ENCODE results near the gene KHK. TPM values are rescaled to one million over a fixed set of nuclear protein-coding genes. Genes with fewer than 3 reads are reported as not detected.

Gene KHK
- polyA plus RNA-seq, 2 of the 4 experiments (the other 2 are of a cell fraction): 4.2 to 7.6 TPM

DNA sequence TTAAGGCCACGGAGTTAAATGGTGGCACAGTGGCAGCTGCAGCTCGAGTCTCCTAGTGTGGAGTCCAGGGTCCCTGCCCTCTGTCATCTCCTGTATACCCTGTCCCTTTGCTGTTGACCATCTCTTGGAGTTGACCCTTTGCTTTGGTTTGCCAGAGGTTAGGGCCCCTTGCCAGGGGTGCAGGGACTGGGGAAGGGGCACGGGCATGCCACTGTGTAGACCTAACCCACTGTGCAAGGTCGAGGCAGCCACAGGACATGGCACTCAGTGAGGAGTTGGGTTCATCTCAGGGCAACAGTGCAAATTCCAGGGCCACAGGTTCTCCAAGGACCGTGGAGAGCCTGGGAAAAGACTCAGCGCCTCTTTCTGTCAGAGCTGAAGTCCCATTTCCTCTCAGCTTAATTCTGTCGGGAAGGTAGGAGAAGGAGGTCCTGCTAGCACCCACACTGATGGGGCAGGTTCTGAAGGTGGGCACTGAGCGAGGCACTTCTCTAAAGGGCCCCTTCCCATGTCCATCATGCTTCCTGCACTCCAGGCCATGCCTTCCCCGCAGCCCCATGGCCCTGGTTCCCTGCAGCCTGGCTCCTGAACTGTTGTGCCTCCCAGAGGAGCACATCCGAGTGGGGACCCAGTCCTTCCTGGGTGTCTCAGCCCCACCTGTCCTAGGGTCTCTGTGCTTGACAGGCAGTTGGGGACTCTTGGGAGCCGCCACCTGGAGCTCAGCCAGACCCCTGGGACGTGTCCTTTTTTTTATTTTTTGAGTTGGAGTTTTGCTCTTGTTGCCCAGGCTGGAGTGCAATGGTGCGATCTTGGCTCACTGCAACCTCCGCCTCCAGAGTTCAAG lies 2.8 kb downstream of the KHK start:
- TF ChIP-seq MAZ (IDR thresholded peaks at IDR 0.05; ENCODE audit: borderline replicate concordance, low read depth, low read length) (no peak), JUNB (IDR thresholded peaks at IDR 0.05) (no peak), ATOH8 (CRISPR knock-in tag; IDR thresholded peaks at IDR 0.05; ENCODE audit: low read depth) (no peak), SREBF2 (IDR thresholded peaks at IDR 0.05) (no peak), RNF2 (IDR thresholded peaks at IDR 0.05; ENCODE audit: borderline replicate concordance, low read depth) (no peak), CEBPB (IDR thresholded peaks at IDR 0.05) (no peak), REST (IDR thresholded peaks at IDR 0.05) (no peak), GATA3 (IDR thresholded peaks at IDR 0.05; ENCODE audit: borderline replicate concordance) (no peak), ZFP36 (IDR thresholded peaks at IDR 0.05; ENCODE audit: borderline replicate concordance, partially characterized antibody) (no peak), RCOR1 (IDR thresholded peaks at IDR 0.05; ENCODE audit: low read depth, low read length) (no peak), FOSL2 (IDR thresholded peaks at IDR 0.05) (no peak), FOSL2 (CRISPR knock-in tag; IDR thresholded peaks at IDR 0.05) (no peak), MAFK (IDR thresholded peaks at IDR 0.05; ENCODE audit: partially characterized antibody) (no peak), KDM1A (IDR thresholded peaks at IDR 0.05; ENCODE audit: low read depth) (no peak), NR3C1 (IDR thresholded peaks at IDR 0.05) (no peak), RARB (CRISPR knock-in tag; IDR thresholded peaks at IDR 0.05) (no peak), HMGXB4 (CRISPR knock-in tag; IDR thresholded peaks at IDR 0.05; ENCODE audit: borderline replicate concordance) (no peak)
- FAIRE-seq (no peak), ATAC-seq (no peak), DNase-seq (ENCODE audit: low read depth in 1 of 2, low spot score in 1 of 2) (no peak)
- 85% methylated on average over 14 of the region's 14 CpGs for WGBS (ENCODE audit: missing lambda C conversion rate)
- Histone ChIP-seq H3K4me2 (no peak overlapping the region), H3K27ac (no peak overlapping the region), H3K4me3 (no peak overlapping the region), H3K9me3 (no peaks in the 10 kb centered on the region), H3K4me1 (peaks cover 24% of the 10 kb centered on the region)
- POLR2A ChIA-PET: interaction anchor here (0.6 kb wide), 1 partner anchor 61 kb away, joined by 3 read pairs; no protein-coding TSS in a partner anchor
- CTCF ChIA-PET: interaction anchor here (0.6 to 15.3 kb wide), 13 partner anchors 8 to 243 kb away, joined by 3 to 253 read pairs (median 5); partner anchors contain the start of gene OST4

DNA sequence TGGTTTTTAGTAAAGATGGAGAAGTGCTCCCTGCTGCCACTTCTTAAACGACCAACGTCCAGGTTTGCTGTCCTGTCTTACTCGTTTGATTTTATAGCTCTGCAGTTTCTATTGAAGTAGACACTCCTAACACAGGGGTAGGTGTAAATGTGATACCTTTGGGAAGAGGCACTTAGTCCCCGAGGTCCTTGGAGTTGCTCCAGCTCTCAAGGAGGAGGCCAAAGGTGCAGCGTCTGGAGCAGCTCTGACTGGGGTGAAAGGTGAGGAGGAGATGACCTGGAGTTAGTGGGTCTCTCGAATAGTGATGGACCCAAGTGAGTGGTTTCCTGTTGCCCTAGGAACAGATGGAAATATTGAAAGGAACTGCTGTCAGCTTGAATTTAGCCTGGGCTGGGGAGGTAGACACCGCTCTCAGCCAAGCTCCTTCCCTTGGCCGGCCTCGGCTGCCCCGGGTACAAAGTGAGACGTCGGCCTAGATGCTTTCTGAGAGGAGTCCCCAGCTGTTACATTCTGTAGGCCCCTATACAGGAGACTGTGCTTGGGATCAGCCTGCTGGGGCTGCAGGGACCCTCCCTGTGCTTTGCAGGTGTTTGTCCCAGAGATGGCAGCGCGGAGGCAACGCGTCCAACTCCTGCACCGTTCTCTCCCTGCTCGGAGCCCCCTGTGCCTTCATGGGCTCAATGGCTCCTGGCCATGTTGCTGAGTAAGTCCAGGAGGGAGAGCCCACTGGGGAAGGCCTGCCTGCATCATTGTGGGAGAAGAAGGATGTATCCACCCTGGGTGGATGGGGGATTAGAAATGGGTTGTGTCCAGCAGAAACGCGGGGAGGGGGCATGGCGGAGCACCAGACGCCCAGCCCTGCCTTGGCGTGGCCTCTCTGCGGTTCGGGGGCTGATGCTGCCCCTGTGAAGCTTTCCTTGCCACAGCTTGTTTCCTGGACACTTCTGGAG lies 5.4 kb downstream of the KHK start:
- ChIA-PET POLR2A (no interaction called here), CTCF (interaction anchor here (0.6 to 15.3 kb wide), 9 partner anchors 6 to 211 kb away, joined by 3 to 197 read pairs (median 4); partner anchors contain the start of gene TRIM54)
- Histone ChIP-seq H3K27ac (no peak overlapping the region), H3K4me1 (peaks cover 25% of the 10 kb centered on the region), H3K9me3 (no peaks in the 10 kb centered on the region), H3K4me2 (no peak overlapping the region), H3K4me3 (no peak overlapping the region)
- 80% methylated on average over 25 of the region's 25 CpGs for WGBS (ENCODE audit: missing lambda C conversion rate)
- no peak for TF ChIP-seq ATOH8 (CRISPR knock-in tag; IDR thresholded peaks at IDR 0.05; ENCODE audit: low read depth)
- ATAC-seq: no peak
- no peak for FAIRE-seq
- no peak for DNase-seq (ENCODE audit: low read depth in 1 of 2, low spot score in 1 of 2)

All from A549 (cell line).